Left lung (tissue), 10 donors: Measurements from ENCODE around the gene RPS6KA2. TPM values are rescaled to one million over a fixed set of nuclear protein-coding genes. Genes with fewer than 3 reads are reported as not detected.

Experiments used
- ATAC-seq: fragments of 200-7000 bp; cut with Tn5 transposase; one replicate; pipeline ENCODE4 v1.9.1; 2020; ENCODE audit warnings: moderate library complexity
- DNase-seq, 4 donors: peaks; one replicate each; pipeline ENCODE4 v3.0.0-alpha.2; 2013 to 2020
- H3K27ac ChIP-seq, 2 donors: fragments of 200-600 bp; sonication (generic) in 1 of 2; one replicate each; pipeline versions ENCODE4 v1.5.0 to v1.8.0; 2020 to 2021
- H3K27me3 ChIP-seq, 2 donors: fragments of 200-600 bp; sonication (generic) in 1 of 2; one replicate each; pipeline versions ENCODE4 v1.5.0 to v1.8.0; 2020 to 2021
- H3K36me3 ChIP-seq, 2 donors: fragments of 200-600 bp; sonication (generic) in 1 of 2; one replicate each; pipeline versions ENCODE4 v1.5.0 to v1.8.0; 2020 to 2021
- H3K4me1 ChIP-seq, 2 donors: fragments of 200-600 bp; one replicate each; pipeline ENCODE4 v1.8.0; 2021
- H3K4me3 ChIP-seq, 2 donors: fragments of 200-600 bp; sonication (generic) in 1 of 2; one replicate each; pipeline versions ENCODE4 v1.5.0 to v1.8.0; 2020 to 2021; ENCODE audit warnings: mild to moderate bottlenecking in 1 of 2
- H3K9me3 ChIP-seq, 2 donors: fragments of 200-600 bp; sonication (generic) in 1 of 2; one replicate each; pipeline versions ENCODE4 v1.5.0 to v1.8.0; 2020 to 2021
- CTCF ChIP-seq, 2 donors: fragments of 200-600 bp; sonication (generic) in 1 of 2; IDR thresholded peaks; one replicate each; pipeline versions ENCODE4 v1.5.0 to v1.8.0; 2021; ENCODE audit warnings: antibody characterized with exemption in 2 of 2
- intact Hi-C, 2 donors: fragments of 100-400 bp; cut with DNase I; formaldehyde crosslinking; loops; one replicate each; pipeline versions ENCODE4 v1.11.2 to v1.14.2; 2022
- polyA plus RNA-seq, 6 donors: library from polyadenylated mRNA; unstranded; fragments of 120-200 nt; gene quantifications; one replicate each; pipeline ENCODE4 v1.2.1, GENCODE V29; 2013; ENCODE audit not compliant: insufficient read length in 6 of 6
- total RNA-seq, 2 donors: library from RNA; stranded (reverse); fragmentation: NEBNext Ultra II Directional; extraction: Animal tissue kit (Norgen Biotek cat#: 25700); gene quantifications; one replicate each; pipeline ENCODE4 v1.2.1, GENCODE V29; 2021
- donor health status: DM: no; HTN: yes; CAD: no.
- donor health status: DM: no; HTN: no; CAD: no.

RPS6KA2 gene
- total and polyA plus RNA-seq, 8 donors, result 42.0 to 160 (median 48.0) TPM

GRCh38 chr6:166660157-166660688 is 33.2 kb upstream of the RPS6KA2 start:
- Histone ChIP-seq H3K9me3 (no peaks in the 10 kb centered on the region), H3K36me3 (no peaks in the 10 kb centered on the region), H3K4me3 (no peak overlapping the region), H3K4me1 (peaks cover 0 to 16% of the 10 kb centered on the region in 2 donors), H3K27ac (no peak overlapping the region), H3K27me3 (peaks cover 0 to 17% of the 10 kb centered on the region in 2 donors)
- intact Hi-C loops, result no loop called here
- no peak for DNase-seq
- ATAC-seq, result no peak
- no peak for TF ChIP-seq CTCF (IDR thresholded peaks at IDR 0.05)

GRCh38 chr6:166659581-166659980 is 32.5 kb upstream of the RPS6KA2 start:
- no peaks in the 10 kb centered on the region for H3K9me3 ChIP-seq
- TF ChIP-seq CTCF (IDR thresholded peaks at IDR 0.05), result no peak
- intact Hi-C loops, result no loop called here
- H3K36me3 ChIP-seq, result no peaks in the 10 kb centered on the region
- H3K4me3 ChIP-seq, result no peak overlapping the region
- no peak for ATAC-seq
- peak in 1 of 4 donors; percentile 60 for DNase-seq
- peaks cover 0 to 16% of the 10 kb centered on the region in 2 donors for H3K4me1 ChIP-seq
- H3K27me3 ChIP-seq, result peaks cover 0 to 17% of the 10 kb centered on the region in 2 donors
- H3K27ac ChIP-seq, result no peak overlapping the region

- Histone ChIP-seq H3K36me3 (no peaks in the 10 kb centered on the region), H3K27ac (no peak overlapping the region), H3K4me1 (peaks cover 0 to 13% of the 10 kb centered on the region in 2 donors), H3K27me3 (peaks cover 0 to 17% of the 10 kb centered on the region in 2 donors), H3K9me3 (no peaks in the 10 kb centered on the region), H3K4me3 (no peak overlapping the region)
- no peak for TF ChIP-seq CTCF (IDR thresholded peaks at IDR 0.05)
- no peak for DNase-seq
- ATAC-seq, result no peak
- intact Hi-C loops, result no loop called here
These were observed 31.7 kb upstream of the RPS6KA2 start for GRCh38 chr6:166658792-166659150.

- Histone ChIP-seq H3K9me3 (no peaks in the 10 kb centered on the region), H3K4me3 (no peak overlapping the region), H3K27me3 (peaks cover 0 to 17% of the 10 kb centered on the region in 2 donors), H3K36me3 (no peaks in the 10 kb centered on the region), H3K4me1 (peaks cover 0 to 12% of the 10 kb centered on the region in 2 donors), H3K27ac (no peak overlapping the region)
- DNase-seq (no peak), ATAC-seq (no peak)
- intact Hi-C loops, result no loop called here
- no peak for TF ChIP-seq CTCF (IDR thresholded peaks at IDR 0.05)
These were observed 31.2 kb upstream of the RPS6KA2 start for GRCh38 chr6:166658115-166658791.

- TF ChIP-seq CTCF (IDR thresholded peaks at IDR 0.05), result no peak
- intact Hi-C loops, result no loop called here
- Histone ChIP-seq H3K4me1 (peaks cover 0 to 12% of the 10 kb centered on the region in 2 donors), H3K27me3 (peaks cover 0 to 17% of the 10 kb centered on the region in 2 donors), H3K4me3 (no peak overlapping the region), H3K9me3 (no peaks in the 10 kb centered on the region), H3K36me3 (no peaks in the 10 kb centered on the region), H3K27ac (no peak overlapping the region)
- DNase-seq (no peak), ATAC-seq (no peak)
These were observed 30.5 kb upstream of the RPS6KA2 start for GRCh38 chr6:166657531-166657930.
